ENCODE measurements around the gene FGGY.

DNA sequence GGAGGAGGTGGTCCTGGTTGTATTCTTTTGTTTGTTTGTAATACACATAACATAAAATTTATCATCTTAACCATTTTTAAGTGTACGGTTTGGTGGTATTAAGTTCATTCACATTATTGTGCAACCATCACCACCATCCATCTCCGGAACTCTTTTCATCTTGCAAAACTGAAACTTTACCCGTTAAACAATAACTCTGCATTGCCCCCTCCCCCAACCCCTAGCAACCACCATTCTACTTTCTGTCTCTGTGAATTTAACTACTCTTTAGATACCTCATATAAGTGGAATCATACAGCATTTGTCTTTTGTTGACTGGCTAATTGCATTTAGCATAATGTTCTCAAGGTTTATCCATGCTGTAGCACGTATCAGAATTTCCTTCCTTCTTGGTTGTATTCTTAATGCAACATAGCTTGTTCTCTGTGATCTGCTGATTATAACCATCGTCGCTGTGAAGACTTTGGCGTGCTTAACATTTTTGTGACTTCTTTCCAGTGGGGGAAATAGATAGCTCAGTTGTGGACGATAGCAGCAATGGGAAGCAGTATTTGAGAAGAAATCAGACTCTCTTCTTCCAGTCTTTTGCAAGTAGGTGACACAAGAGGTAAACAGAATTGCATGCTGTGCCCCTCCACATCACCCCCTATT, 400.4 kb downstream of the FGGY start:
- TF ChIP-seq, protein P1, sequence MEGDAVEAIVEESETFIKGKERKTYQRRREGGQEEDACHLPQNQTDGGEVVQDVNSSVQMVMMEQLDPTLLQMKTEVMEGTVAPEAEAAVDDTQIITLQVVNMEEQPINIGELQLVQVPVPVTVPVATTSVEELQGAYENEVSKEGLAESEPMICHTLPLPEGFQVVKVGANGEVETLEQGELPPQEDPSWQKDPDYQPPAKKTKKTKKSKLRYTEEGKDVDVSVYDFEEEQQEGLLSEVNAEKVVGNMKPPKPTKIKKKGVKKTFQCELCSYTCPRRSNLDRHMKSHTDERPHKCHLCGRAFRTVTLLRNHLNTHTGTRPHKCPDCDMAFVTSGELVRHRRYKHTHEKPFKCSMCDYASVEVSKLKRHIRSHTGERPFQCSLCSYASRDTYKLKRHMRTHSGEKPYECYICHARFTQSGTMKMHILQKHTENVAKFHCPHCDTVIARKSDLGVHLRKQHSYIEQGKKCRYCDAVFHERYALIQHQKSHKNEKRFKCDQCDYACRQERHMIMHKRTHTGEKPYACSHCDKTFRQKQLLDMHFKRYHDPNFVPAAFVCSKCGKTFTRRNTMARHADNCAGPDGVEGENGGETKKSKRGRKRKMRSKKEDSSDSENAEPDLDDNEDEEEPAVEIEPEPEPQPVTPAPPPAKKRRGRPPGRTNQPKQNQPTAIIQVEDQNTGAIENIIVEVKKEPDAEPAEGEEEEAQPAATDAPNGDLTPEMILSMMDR (IDR thresholded peaks at IDR 0.05; ENCODE audit: insufficient read depth, low read length, poor library complexity, severe bottlenecking) = no peak
- no peak for TF ChIP-seq EZH2phosphoT487 (conservative IDR thresholded peaks at IDR 0.05; ENCODE audit: low read length)
